HG03432 (cell line): ENCODE measurements around the gene GNG3.
"Not testable (repeated sequence)": the region's sequence is repeated elsewhere in the genome, so short reads cannot be mapped to it uniquely, and the experiment has no call there.

Experiments used
- ATAC-seq: cut with Tn5 transposase; IDR thresholded peaks from one replicate; pipeline ENCODE4 v1.9.1; 2021; ENCODE audit warnings: mild to moderate bottlenecking, moderate library complexity; ENCODE audit not compliant: unreplicated experiment

The GNG3 gene

DNA sequence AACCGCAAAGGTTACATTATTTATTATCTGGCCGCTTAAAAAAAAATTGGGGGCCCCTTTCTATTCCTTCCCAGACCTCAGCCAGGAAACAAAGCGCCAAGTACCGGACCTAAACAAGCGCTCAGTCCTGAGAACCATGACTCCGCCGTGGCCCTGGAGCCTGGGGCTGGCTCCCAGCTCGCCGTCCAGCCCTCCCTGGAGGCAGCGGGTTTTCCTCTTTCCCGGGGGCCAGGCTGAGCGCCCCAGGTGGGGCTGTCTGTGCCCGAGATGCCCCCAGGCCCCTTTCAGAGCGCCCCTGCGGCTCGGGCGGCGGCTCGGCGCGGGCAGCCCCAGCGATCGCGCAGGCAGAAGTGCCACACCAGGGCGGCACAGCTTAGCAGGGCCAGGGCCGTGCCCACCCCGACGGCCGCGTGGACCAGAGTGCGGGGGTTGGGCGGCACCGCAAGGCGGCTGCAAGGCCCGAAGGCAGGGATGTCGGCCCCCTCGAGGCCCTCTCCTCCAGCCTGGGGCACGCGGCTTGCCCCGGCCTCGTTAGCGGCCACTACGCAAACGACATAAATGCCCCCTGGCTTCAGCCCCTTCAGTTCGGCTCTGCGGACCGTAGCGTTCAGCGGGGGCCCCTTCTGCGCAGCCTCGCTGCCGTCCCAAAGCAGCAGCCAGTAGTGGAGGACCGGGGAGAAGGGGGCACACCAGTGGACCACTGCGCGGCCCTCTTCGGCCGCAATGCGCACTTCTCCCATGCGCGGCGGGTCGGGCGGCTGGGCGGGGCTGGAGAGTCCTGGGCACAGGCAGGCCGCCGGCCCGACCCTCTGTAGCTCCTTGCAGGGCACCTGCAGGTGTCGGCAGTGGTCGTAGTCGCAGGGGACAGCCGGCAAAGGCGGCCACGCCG, 19.7 kb upstream of the GNG3 start:
- no peak for ATAC-seq

GRCh38 chr11:62688491-62688890, 19.0 kb upstream of the GNG3 start:
- ATAC-seq: no peak

- no peak for ATAC-seq
Observed at GRCh38 chr11:62689421-62690183, 17.9 kb upstream of the GNG3 start, which contains the start of gene LRRN4CL. LRRN4CL (minus strand) TSS chr11:62689530; CDS start chr11:62688508, 1,022 bp downstream.

DNA sequence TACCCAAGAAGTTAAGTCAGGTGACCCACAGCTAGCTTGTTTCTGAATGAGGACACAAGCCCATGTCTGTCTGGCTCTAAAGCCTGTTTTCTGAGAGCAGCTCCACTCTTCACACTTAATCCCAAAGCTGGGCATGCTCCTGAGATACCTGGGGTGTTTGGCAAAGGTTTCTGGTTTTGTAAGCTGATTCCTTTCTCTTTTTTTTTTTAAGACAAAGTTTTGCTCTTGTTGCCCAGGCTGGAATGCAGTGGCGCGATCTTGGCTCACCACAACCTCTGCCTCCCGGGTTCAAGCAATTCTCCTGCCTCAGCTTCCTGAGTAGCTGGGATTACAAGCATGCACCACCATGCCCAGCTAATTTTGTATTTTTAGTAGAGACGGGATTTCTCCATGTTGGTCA, 13.9 kb upstream of the GNG3 start:
- not testable (repeated sequence) for ATAC-seq

GRCh38 chr11:62694455-62695167, 12.9 kb upstream of the GNG3 start:
- no peak for ATAC-seq

DNA sequence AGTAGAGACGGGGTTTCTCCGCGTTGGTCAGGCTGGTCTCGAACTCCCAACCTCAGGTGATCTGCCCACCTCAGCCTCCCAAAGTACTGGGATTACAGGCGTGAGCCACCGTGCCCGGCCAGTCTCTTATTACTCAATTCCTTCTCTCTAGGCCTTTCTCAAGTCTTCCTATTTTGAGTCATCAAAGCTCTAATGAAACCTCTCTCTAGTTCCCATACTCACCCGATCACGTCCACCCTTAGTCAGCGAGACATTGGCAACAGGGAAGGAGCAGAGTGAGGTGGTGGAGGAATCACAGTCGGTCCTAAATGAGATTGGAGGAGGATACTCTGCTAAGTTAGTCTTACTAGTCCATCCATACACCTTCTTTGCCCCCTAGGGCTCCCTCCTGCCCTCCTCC, 5.2 kb upstream of the GNG3 start:
- no peak for ATAC-seq

DNA sequence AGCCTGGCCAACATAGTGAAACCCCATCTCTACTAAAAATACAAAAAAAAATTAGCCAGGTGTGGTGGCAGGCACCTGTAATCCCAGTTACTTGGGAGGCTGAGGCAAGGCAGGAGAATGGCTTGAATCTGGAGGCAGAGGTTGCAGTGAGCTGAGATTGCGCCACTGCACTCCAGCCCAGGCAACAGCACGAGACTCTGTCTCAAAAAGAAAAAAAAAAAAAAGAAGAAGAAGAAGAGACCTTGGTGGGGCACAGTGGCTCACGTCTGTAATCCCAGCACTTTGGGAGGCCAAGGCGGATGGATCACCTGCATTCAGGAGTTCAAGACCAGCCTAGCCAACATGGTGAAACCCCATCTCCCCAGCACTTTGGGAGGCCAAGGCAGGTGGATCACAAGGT, 3.6 kb upstream of the GNG3 start:
- ATAC-seq: not testable (repeated sequence)

- no peak for ATAC-seq
Observed at GRCh38 chr11:62705413-62705812, 2.1 kb upstream of the GNG3 start.

DNA sequence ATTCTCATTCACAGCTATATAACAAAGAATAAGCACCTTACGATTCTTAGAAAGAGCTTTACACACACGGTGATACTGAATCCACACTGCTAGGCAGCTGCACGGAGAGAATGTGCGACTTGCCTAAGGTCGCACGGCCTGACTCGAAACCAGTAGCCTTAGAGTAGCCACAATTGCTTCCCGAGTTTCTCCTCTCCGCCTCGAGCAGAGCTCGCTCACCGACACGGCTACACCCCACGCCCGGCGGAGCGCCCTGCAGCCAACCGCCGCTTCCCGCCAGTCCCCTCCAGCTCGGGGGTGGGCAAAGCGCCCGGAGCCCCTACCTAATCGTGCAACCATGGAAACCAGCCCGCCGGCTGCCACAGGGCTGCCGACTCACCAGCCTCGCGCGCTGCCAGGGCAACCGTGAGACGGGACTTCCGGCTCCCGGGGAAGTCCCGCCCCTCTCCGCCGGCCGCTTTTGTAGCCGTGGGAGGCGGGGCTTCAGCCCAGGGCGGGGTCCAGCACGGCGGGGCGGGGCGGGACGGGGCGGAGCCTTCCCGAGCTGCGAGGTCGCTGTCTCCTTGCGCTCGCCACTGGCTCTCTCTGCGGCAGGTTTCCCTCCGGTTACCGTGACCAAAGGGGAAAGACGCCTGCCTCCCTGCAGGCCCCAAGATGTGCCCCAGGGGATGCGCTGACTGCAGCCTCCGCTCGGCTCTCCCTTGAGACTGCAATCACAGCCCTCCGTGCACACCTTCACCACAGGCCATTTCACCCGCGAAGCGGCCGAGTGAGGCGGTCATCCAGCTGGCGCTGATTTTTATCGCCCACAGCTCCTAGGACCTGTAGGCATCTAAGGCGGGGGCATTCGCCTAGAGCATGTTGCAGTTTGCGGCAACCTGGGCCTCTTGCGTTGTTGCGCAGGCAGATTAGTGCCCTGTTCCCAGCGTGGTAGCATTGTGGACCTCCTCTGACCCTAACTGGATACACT, 1.3 kb upstream of the GNG3 start:
- ATAC-seq: peak; percentile 73

DNA sequence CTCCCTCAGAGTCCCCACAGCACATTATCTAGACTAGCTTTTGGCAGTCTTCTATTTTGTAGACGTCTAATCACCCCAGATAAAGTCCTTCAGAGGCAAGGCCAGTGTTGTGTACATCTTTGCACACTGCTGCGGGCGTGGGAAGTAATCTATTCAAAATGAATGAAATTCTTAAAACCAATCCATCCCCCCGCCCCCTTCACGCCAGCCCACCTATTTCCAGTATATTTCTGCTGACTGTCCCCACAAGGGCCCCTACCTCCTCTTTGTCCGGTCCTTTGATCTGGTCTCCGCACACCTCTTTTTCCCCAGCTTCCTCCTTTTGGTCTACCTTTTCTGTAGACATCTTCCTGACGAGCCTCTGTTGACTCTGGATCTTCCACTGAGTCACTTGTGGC, 627 bp upstream of the GNG3 start:
- ATAC-seq: no peak

DNA sequence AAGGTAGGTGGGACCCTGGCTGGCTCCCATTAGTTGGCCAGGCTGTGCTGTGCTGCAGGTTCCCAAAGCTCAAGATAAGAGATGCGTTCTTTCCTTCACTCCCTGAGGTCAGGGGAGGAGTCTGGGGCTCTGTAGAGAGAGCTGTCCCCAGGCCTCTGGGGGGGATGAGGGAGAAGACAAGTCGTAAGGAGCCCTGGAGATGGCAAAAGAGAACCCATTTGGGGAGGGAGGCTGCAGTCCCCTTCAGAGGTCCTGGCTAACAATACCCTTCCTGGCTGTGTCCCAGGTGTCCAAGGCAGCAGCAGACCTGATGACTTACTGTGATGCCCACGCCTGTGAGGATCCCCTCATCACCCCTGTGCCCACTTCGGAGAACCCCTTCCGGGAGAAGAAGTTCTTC, 916 bp downstream of the GNG3 start:
- no peak for ATAC-seq

- no peak for ATAC-seq
Observed at GRCh38 chr11:62708793-62709192, 1.3 kb downstream of the GNG3 start.

GRCh38 chr11:62709247-62710000, 1.9 kb downstream of the GNG3 start:
- peak; percentile 66 for ATAC-seq

DNA sequence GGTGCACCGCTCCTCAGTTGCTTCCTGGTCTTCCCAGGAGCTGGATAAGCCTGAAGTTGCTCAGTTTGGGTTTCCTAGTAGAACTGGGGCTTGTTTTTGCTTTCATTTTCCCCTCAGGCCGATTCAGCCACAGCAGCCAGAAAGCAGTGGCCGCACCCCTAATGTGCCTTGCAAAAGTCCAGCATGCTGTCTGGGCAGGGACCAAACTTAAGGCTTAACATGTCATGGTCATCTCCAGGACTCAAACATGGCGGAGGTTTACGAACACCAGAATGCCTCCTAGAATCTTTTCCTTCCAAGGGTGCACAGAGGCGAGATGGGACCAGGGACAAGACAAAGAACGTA, 2.5 kb downstream of the GNG3 start:
- ATAC-seq: no peak

GRCh38 chr11:62712276-62712812, 4.9 kb downstream of the GNG3 start:
- no peak for ATAC-seq

GRCh38 chr11:62712861-62713260, 5.4 kb downstream of the GNG3 start:
- no peak for ATAC-seq

DNA sequence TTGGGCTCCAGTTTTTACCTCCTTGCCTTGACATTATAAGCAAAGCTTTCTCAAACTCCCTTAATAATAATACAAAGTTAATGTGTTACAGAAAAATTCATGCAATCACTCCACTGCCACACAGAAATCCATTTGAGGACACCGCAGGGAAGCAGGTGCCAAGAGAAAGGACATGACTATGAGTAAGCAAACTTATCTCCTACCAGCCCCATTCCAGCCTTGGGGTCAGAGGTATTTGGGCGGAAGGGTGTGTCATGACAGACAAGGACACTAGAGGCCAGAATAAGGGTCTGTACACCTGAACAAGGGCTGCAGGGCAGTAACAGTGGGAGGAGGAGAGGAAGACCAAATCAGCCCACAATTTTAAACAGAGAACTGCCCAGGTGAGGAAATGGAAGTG, 5.9 kb downstream of the GNG3 start:
- ATAC-seq: no peak

- ATAC-seq: no peak
Observed at GRCh38 chr11:62715150-62716130, 8.0 kb downstream of the GNG3 start.
